Endothelial cell of coronary artery (primary cell): Measurements from ENCODE around the gene MPC1L. TPM values are rescaled to one million over a fixed set of nuclear protein-coding genes. Genes with fewer than 3 reads are reported as not detected.

Experiments used
- total RNA-seq: library from RNA; depleted of rRNA; stranded (reverse); fragments of >200 nt; gene quantifications from 2 replicates; pipeline ENCODE4 v1.2.3, GENCODE V29; 2014

MPC1L gene
- not detected in 2 replicates for total RNA-seq

DNA sequence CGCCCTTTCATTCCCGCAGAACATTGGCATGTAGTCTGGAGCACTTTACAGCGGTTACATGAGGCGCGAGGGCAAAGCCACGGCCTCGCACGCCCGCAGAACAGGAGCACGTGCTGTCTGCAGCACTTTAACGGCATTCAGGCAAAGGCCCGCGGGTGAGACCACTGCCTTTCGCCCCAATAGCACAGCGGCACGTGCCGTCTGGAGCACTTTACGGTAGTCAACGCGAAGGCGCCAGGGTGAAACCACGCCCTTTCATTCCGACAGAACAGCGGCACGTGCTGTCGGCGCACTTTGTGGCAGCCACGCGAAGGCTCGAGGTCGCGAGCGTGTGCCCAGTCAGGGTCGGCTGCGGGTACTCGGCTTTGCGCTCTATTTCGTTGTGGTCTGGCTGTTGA is at the start of gene MPC1L:
TSS of gene MPC1L (plus strand) at position 290 of the 398 bp plus-strand sequence. CDS start 138 bp downstream, outside the sequence.

GRCh38 chrX:40580537-40581335 is 42.5 kb upstream of the MPC1L start, which contains the start of gene ATP6AP2:
Gene ATP6AP2, plus strand, starts transcription at chrX:40580970. Its CDS starts 96 bp downstream, at chrX:40581066.

DNA sequence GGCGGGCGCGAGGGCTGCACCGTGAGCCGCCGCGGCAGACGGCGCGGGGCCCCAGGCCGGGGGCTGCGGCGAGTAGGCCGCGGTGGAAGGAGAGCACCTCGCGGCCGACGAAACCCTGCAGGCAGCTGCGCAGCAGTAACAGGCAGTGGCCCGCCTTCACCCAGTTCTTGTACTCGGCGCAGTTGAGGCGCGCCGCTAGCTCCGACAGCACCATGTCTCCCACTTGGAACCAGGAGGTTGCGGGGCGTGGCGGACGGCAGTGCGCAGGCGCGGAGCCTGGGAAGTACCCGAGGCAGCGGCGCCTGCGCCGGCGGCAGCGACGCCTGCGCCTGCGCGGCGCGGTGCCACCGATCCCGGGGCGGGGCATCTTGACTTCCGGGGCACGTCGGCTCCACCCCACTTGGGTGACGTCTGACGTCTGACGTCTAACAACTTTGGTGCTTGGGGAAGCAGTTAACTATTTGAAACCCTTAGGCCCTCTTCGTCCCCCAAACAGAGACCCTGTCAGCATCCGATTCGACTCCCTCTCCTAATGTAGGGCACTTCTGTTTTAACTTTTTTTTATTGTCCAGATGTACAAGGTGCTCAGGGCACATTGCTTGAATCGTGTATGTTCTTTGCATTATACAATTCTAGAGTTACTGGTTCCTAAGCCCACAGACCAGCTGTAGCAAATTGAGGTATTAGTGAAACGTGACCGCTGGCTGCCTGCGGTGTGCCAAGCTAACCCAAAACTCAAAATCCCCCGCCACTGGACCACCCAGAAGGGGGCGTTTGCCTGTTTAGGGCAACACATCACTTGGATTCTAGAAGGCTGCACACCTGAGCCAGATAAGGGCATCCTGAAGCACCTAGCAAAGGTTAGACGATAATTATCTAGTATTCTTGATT is 24.3 kb downstream of the MPC1L start, which contains the start of gene CXorf38:
TSS of gene CXorf38 (minus strand) at position 255 of the 891 bp plus-strand sequence. CDS start at position 214, 41 bp downstream.

Other genes starting within 250 kb of the MPC1L start
- 83.4 and 122 TPM in 2 replicates for gene ATP6AP2, start 42.5 kb upstream of the MPC1L start, total RNA-seq
- gene CXorf38, start 24.1 kb downstream of the MPC1L start, total RNA-seq = 10.3 and 11.1 TPM in 2 replicates
- gene MED14, start 112.1 kb downstream of the MPC1L start, total RNA-seq = 17.2 and 20.6 TPM in 2 replicates